Measurements from ENCODE around the gene TDRD3. TPM values are rescaled to one million over a fixed set of nuclear protein-coding genes. Genes with fewer than 3 reads are reported as not detected.

TDRD3 gene
- total RNA-seq, 1 experiment from 2014 or later, result 23.1 TPM

- H3K9me3 ChIP-seq (replicated peaks), result no peaks in the 10 kb centered on the region; the same call in 1 of the 2 replicates
- H3K27ac ChIP-seq, result no peak overlapping the region
- H3K4me1 ChIP-seq, result no peaks in the 10 kb centered on the region
- no peak overlapping the region for H3K4me3 ChIP-seq
- no peaks in the 10 kb centered on the region for H3K27me3 ChIP-seq
- DNase-seq, result no peak
- no peaks in the 10 kb centered on the region for H3K36me3 ChIP-seq
Observed at GRCh38 chr13:60412909-60413616, 16.0 kb downstream of the TDRD3 start.

- no peaks in the 10 kb centered on the region for H3K27me3 ChIP-seq
- no peaks in the 10 kb centered on the region for H3K4me1 ChIP-seq
- H3K9me3 ChIP-seq (replicated peaks), result peaks cover 5% of the 10 kb centered on the region
- no peak overlapping the region for H3K27ac ChIP-seq
- no peak for DNase-seq
- H3K36me3 ChIP-seq, result no peaks in the 10 kb centered on the region
- H3K4me3 ChIP-seq, result no peak overlapping the region
Observed at GRCh38 chr13:60414177-60414576, 17.2 kb downstream of the TDRD3 start.

GRCh38 chr13:60417734-60418133, 20.7 kb downstream of the TDRD3 start:
- no peaks in the 10 kb centered on the region for H3K36me3 ChIP-seq
- no peak for DNase-seq
- H3K27me3 ChIP-seq, result no peaks in the 10 kb centered on the region
- H3K4me3 ChIP-seq, result no peak overlapping the region
- no peaks in the 10 kb centered on the region for H3K4me1 ChIP-seq
- peaks cover 5% of the 10 kb centered on the region for H3K9me3 ChIP-seq (replicated peaks)
- H3K27ac ChIP-seq, result no peak overlapping the region

GRCh38 chr13:60418954-60419353, 21.9 kb downstream of the TDRD3 start:
- H3K9me3 ChIP-seq (replicated peaks), result peaks cover 5% of the 10 kb centered on the region
- no peaks in the 10 kb centered on the region for H3K36me3 ChIP-seq
- no peak overlapping the region for H3K4me3 ChIP-seq
- no peaks in the 10 kb centered on the region for H3K4me1 ChIP-seq
- DNase-seq, result no peak
- H3K27me3 ChIP-seq, result no peaks in the 10 kb centered on the region
- H3K27ac ChIP-seq, result no peak overlapping the region

GRCh38 chr13:60425332-60425731, 28.3 kb downstream of the TDRD3 start:
- no peaks in the 10 kb centered on the region for H3K9me3 ChIP-seq (replicated peaks)
- H3K4me1 ChIP-seq, result no peaks in the 10 kb centered on the region
- no peaks in the 10 kb centered on the region for H3K36me3 ChIP-seq
- DNase-seq, result no peak
- no peaks in the 10 kb centered on the region for H3K27me3 ChIP-seq
- H3K27ac ChIP-seq, result no peak overlapping the region
- no peak overlapping the region for H3K4me3 ChIP-seq

- Histone ChIP-seq H3K4me1 (no peaks in the 10 kb centered on the region), H3K27ac (no peak overlapping the region), H3K9me3 (replicated peaks) (no peaks in the 10 kb centered on the region), H3K36me3 (no peaks in the 10 kb centered on the region), H3K4me3 (no peak overlapping the region), H3K27me3 (no peaks in the 10 kb centered on the region)
- DNase-seq, result no peak
Observed at GRCh38 chr13:60426075-60426474, 29.1 kb downstream of the TDRD3 start.

GRCh38 chr13:60427285-60427684, 30.3 kb downstream of the TDRD3 start:
- no peak for DNase-seq
- Histone ChIP-seq H3K27me3 (no peaks in the 10 kb centered on the region), H3K27ac (no peak overlapping the region), H3K4me3 (no peak overlapping the region), H3K9me3 (replicated peaks) (no peaks in the 10 kb centered on the region), H3K4me1 (no peaks in the 10 kb centered on the region), H3K36me3 (no peaks in the 10 kb centered on the region)

- Histone ChIP-seq H3K4me1 (no peaks in the 10 kb centered on the region), H3K27me3 (no peaks in the 10 kb centered on the region), H3K4me3 (no peak overlapping the region), H3K36me3 (no peaks in the 10 kb centered on the region), H3K27ac (no peak overlapping the region), H3K9me3 (replicated peaks) (no peaks in the 10 kb centered on the region)
- DNase-seq, result peak in 1 of 2 experiments; percentile 71
Observed at GRCh38 chr13:60431108-60431700, 34.2 kb downstream of the TDRD3 start.

- Histone ChIP-seq H3K27me3 (no peaks in the 10 kb centered on the region), H3K4me3 (no peak overlapping the region), H3K27ac (no peak overlapping the region), H3K36me3 (no peaks in the 10 kb centered on the region), H3K9me3 (replicated peaks) (no peaks in the 10 kb centered on the region), H3K4me1 (no peaks in the 10 kb centered on the region)
- no peak for DNase-seq
Observed at GRCh38 chr13:60433505-60433904, 36.5 kb downstream of the TDRD3 start.

GRCh38 chr13:60435762-60436374, 38.8 kb downstream of the TDRD3 start:
- Histone ChIP-seq H3K36me3 (no peaks in the 10 kb centered on the region), H3K27me3 (no peaks in the 10 kb centered on the region), H3K27ac (no peak overlapping the region), H3K9me3 (replicated peaks) (no peaks in the 10 kb centered on the region), H3K4me3 (no peak overlapping the region), H3K4me1 (no peaks in the 10 kb centered on the region)
- no peak for DNase-seq

GRCh38 chr13:60439201-60439600, 42.2 kb downstream of the TDRD3 start:
- Histone ChIP-seq H3K4me3 (no peak overlapping the region), H3K36me3 (no peaks in the 10 kb centered on the region), H3K4me1 (peaks cover 13% of the 10 kb centered on the region), H3K27ac (no peak overlapping the region), H3K27me3 (no peaks in the 10 kb centered on the region), H3K9me3 (replicated peaks) (no peaks in the 10 kb centered on the region)
- no peak for DNase-seq

GRCh38 chr13:60441761-60442160, 44.7 kb downstream of the TDRD3 start:
- H3K36me3 ChIP-seq, result no peaks in the 10 kb centered on the region
- H3K27ac ChIP-seq, result no peak overlapping the region; the same call in 1 of the 2 replicates
- H3K9me3 ChIP-seq (replicated peaks), result no peaks in the 10 kb centered on the region
- peaks cover 13% of the 10 kb centered on the region for H3K4me1 ChIP-seq
- no peak overlapping the region for H3K4me3 ChIP-seq
- DNase-seq, result peak; percentile 53 to 78
- no peaks in the 10 kb centered on the region for H3K27me3 ChIP-seq

GRCh38 chr13:60448907-60449510, 52.0 kb downstream of the TDRD3 start:
- no peaks in the 10 kb centered on the region for H3K36me3 ChIP-seq
- H3K27me3 ChIP-seq, result no peaks in the 10 kb centered on the region
- DNase-seq, result peak; percentile 7 to 73
- H3K27ac ChIP-seq, result no peak overlapping the region
- no peaks in the 10 kb centered on the region for H3K4me1 ChIP-seq
- H3K9me3 ChIP-seq (replicated peaks), result no peaks in the 10 kb centered on the region
- H3K4me3 ChIP-seq, result no peak overlapping the region

- Histone ChIP-seq H3K4me1 (no peaks in the 10 kb centered on the region), H3K9me3 (replicated peaks) (no peaks in the 10 kb centered on the region), H3K36me3 (no peaks in the 10 kb centered on the region), H3K27ac (no peak overlapping the region), H3K27me3 (no peaks in the 10 kb centered on the region), H3K4me3 (no peak overlapping the region)
- no peak for DNase-seq
Observed at GRCh38 chr13:60453490-60453889, 56.5 kb downstream of the TDRD3 start.

GRCh38 chr13:60454425-60454824, 57.4 kb downstream of the TDRD3 start:
- no peaks in the 10 kb centered on the region for H3K4me1 ChIP-seq
- H3K27ac ChIP-seq, result no peak overlapping the region
- DNase-seq, result no peak

More at GRCh38 chr13:60454425-60454824, 57.4 kb downstream of the TDRD3 start:
- Histone ChIP-seq H3K4me3 (no peak overlapping the region), H3K27me3 (no peaks in the 10 kb centered on the region), H3K36me3 (no peaks in the 10 kb centered on the region), H3K9me3 (replicated peaks) (no peaks in the 10 kb centered on the region; the same call in 1 of the 2 replicates)

All from SJCRH30 (cell line).